HCT116 (cell line): ENCODE measurements around the gene KREMEN2. TPM values are rescaled to one million over a fixed set of nuclear protein-coding genes. Genes with fewer than 3 reads are reported as not detected.

Experiments used
- ATAC-seq: fragments of 200-7000 bp; cut with Tn5 transposase; 2 replicates; pipeline ENCODE4 v1.9.1; 2020; ENCODE audit warnings: mild to moderate bottlenecking, moderate library complexity
- BruUV-seq: library from RNA; stranded (reverse); fragments of 400-500 nt; replicated peaks from 2 replicates; lab custom pipeline; 2021; lab: Mats Ljungman, UMichigan
- CTCF ChIA-PET: fragments of 300-600 bp; sonication (Branson Sonifier 250); formaldehyde crosslinking; loops from one replicate; lab custom pipeline; 2021; ENCODE audit warnings: antibody characterized with exemption; lab: Charles Lee
- POLR2A ChIA-PET: fragments of 300-600, 350-600 bp; sonication (Branson Sonifier 250); formaldehyde crosslinking; loops from one replicate; lab custom pipeline; 2021; ENCODE audit warnings: antibody characterized with exemption; lab: Charles Lee
- RAD21 ChIA-PET, 2 experiments: fragments of 300-600 bp; sonication (Branson Sonifier 250); formaldehyde crosslinking; loops; one replicate each; lab custom pipeline; 2023; ENCODE audit warnings: low total read pairs in 2 of 2; ENCODE audit not compliant: uncharacterized antibody in 2 of 2, unreplicated experiment in 2 of 2, low non-redundant PET in 1 of 2; lab: Charles Lee
- DNase-seq: peaks from one replicate; pipeline ENCODE4 v3.0.0-alpha.2; 2010; ENCODE audit warnings: low read depth, low spot score
- H2AFZ ChIP-seq: fragments of 200-600 bp; shearing (Covaris generic), sonication (generic); 2 replicates; pipeline ENCODE4 v1.6.1; 2017; ENCODE audit warnings: low read depth, mixed run types, mixed read lengths, antibody characterized with exemption, low read length; ENCODE audit not compliant: poor library complexity, severe bottlenecking
- H3K27ac ChIP-seq: 2 replicates; pipeline ENCODE4 v1.5.1; 2012; ENCODE audit warnings: low read depth, low read length
- H3K27me3 ChIP-seq: fragments of 200-600 bp; sonication (generic); 2 replicates; pipeline ENCODE4 v1.6.1; 2016; ENCODE audit warnings: mixed run types, low read length, mixed read lengths; ENCODE audit not compliant: insufficient read depth
- H3K36me3 ChIP-seq, 2 experiments: fragments of 200-500 bp in 1 of 2; fragments of 200-600 bp in 1 of 2; sonication (Bioruptor generic) in 1 of 2; sonication (generic) in 1 of 2; 2 replicates each; pipeline versions ENCODE4 v1.5.1 to v1.6.1; 2014 to 2016; ENCODE audit warnings: low read length in 2 of 2, inconsistent platforms in 1 of 2, mixed read lengths in 1 of 2, mixed run types in 1 of 2; ENCODE audit not compliant: insufficient read depth in 2 of 2, control insufficient read depth in 1 of 2
- H3K4me1 ChIP-seq, 2 experiments: fragments of 200-600 bp in 1 of 2; sonication (generic) in 1 of 2; 2 replicates each; pipeline versions ENCODE4 v1.5.1 to v1.6.1; 2012 to 2017; ENCODE audit warnings: low read length in 2 of 2, inconsistent platforms in 1 of 2, mild to moderate bottlenecking in 1 of 2, mixed read lengths in 1 of 2, mixed run types in 1 of 2, moderate library complexity in 1 of 2; ENCODE audit not compliant: insufficient read depth in 2 of 2, control insufficient read depth in 1 of 2
- H3K4me2 ChIP-seq: fragments of 200-600 bp; sonication (generic); 2 replicates; pipeline ENCODE4 v1.6.1; 2017; ENCODE audit warnings: mixed run types, low read length, mixed read lengths
- H3K4me3 ChIP-seq, 2 experiments: fragments of 200-600 bp in 1 of 2; sonication (generic) in 1 of 2; replicated peaks in 1 of 2; 2 replicates each; pipeline ENCODE4 v1.5.1; 2011 to 2016; ENCODE audit warnings: low read length in 2 of 2, control low read depth in 1 of 2, low read depth in 1 of 2, mild to moderate bottlenecking in 1 of 2, mixed read lengths in 1 of 2, mixed run types in 1 of 2
- H3K79me2 ChIP-seq: fragments of 200-600 bp; sonication (generic); 2 replicates; pipeline ENCODE4 v1.6.1; 2017; ENCODE audit warnings: mild to moderate bottlenecking, mixed run types, low read length, moderate library complexity, mixed read lengths; ENCODE audit not compliant: insufficient read depth
- H3K9ac ChIP-seq: fragments of 200-600 bp; sonication (generic); 2 replicates; pipeline ENCODE4 v1.6.1; 2016; ENCODE audit warnings: low read length, mixed read lengths
- H3K9me2 ChIP-seq: fragments of 200-600 bp; sonication (generic), shearing (Covaris generic); 2 replicates; pipeline ENCODE4 v1.6.1; 2017; ENCODE audit warnings: mixed run types, mild to moderate bottlenecking, moderate library complexity; ENCODE audit not compliant: insufficient read depth
- H3K9me3 ChIP-seq, 2 experiments: fragments of 200-500 bp in 1 of 2; fragments of 200-600 bp in 1 of 2; sonication (Bioruptor generic) in 1 of 2; sonication (generic) in 1 of 2; 2 replicates each; pipeline ENCODE4 v1.6.1; 2014 to 2017; ENCODE audit warnings: low read length in 2 of 2, mixed read lengths in 2 of 2, inconsistent platforms in 1 of 2, low read depth in 1 of 2, mild to moderate bottlenecking in 1 of 2, mixed run types in 1 of 2, moderate library complexity in 1 of 2; ENCODE audit not compliant: control insufficient read depth in 1 of 2, insufficient read depth in 1 of 2
- H4K20me1 ChIP-seq: fragments of 200-600 bp; sonication (generic), shearing (Covaris generic); 2 replicates; pipeline ENCODE4 v1.6.1; 2017; ENCODE audit warnings: mixed run types, mild to moderate bottlenecking, moderate library complexity; ENCODE audit not compliant: insufficient read depth
- CBX3 ChIP-seq: IDR thresholded peaks from 2 replicates; pipeline ENCODE4 v1.6.1; 2012; ENCODE audit warnings: low read depth
- CEBPB ChIP-seq: IDR thresholded peaks from 2 replicates; pipeline ENCODE4 v1.6.1; 2012; ENCODE audit warnings: low read depth
- EGR1 ChIP-seq: IDR thresholded peaks from 2 replicates; pipeline ENCODE4 v1.6.1; 2012; ENCODE audit warnings: low read depth
- ELF1 ChIP-seq: IDR thresholded peaks from 2 replicates; pipeline ENCODE4 v1.6.1; 2012; ENCODE audit warnings: low read depth, borderline replicate concordance
- EZH2 ChIP-seq: fragments of 200-600 bp; sonication (generic); IDR thresholded peaks from 2 replicates; pipeline ENCODE4 v1.6.1; 2017; ENCODE audit warnings: antibody characterized with exemption, mixed run types
- FOSL1 ChIP-seq: IDR thresholded peaks from 2 replicates; pipeline ENCODE4 v1.6.1; 2012; ENCODE audit warnings: low read depth
- JUND ChIP-seq: IDR thresholded peaks from 2 replicates; pipeline ENCODE4 v1.6.1; 2012
- POLR2A ChIP-seq: IDR thresholded peaks from 2 replicates; pipeline ENCODE4 v1.7.0; 2011; ENCODE audit warnings: borderline replicate concordance; ENCODE audit not compliant: insufficient read depth, insufficient read length; ENCODE audit errors: extremely low read depth
- POLR2AphosphoS5 ChIP-seq: IDR thresholded peaks from 2 replicates; pipeline ENCODE4 v1.6.1; 2011; ENCODE audit warnings: mild to moderate bottlenecking, low read depth, low read length, moderate library complexity
- RAD21 ChIP-seq: IDR thresholded peaks from 2 replicates; pipeline ENCODE4 v1.6.1; 2012; ENCODE audit warnings: low read depth, mild to moderate bottlenecking
- SIN3A ChIP-seq: IDR thresholded peaks from 2 replicates; pipeline ENCODE4 v1.6.1; 2012; ENCODE audit warnings: low read depth
- SP1 ChIP-seq: IDR thresholded peaks from 2 replicates; pipeline ENCODE4 v1.6.1; 2012; ENCODE audit warnings: low read depth
- SRF ChIP-seq: IDR thresholded peaks from 2 replicates; pipeline ENCODE4 v1.6.1; 2012; ENCODE audit warnings: low read depth
- ZFX ChIP-seq: fragments of 450-650 bp; IDR thresholded peaks from 2 replicates; pipeline ENCODE4 v1.6.1; 2017
- intact Hi-C: fragments of 100-400 bp; cut with micrococcal nuclease; formaldehyde crosslinking; loops from 2 replicates; pipeline ENCODE4 v1.10.0; 2022
- total RNA-seq: library from RNA; stranded (reverse); gene quantifications from one replicate; pipeline ENCODE4 v1.2.1, GENCODE V29; 2021; ENCODE audit not compliant: unreplicated experiment
- TF ChIP-seq, protein P1 (sequence below): IDR thresholded peaks from 2 replicates; pipeline ENCODE4 v1.6.1; 2012; ENCODE audit warnings: low read depth
- TF ChIP-seq, protein P2 (sequence below), 3 experiments: fragments of 200-600 bp in 1 of 3; sonication (generic) in 1 of 3; IDR thresholded peaks in 2 of 3; conservative IDR thresholded peaks in 1 of 3; 2 replicates each; pipeline ENCODE4 v1.5.1; 2012 to 2017; ENCODE audit warnings: low read depth in 2 of 3, low read length in 2 of 3, antibody characterized with exemption in 1 of 3, borderline replicate concordance in 1 of 3, control low read depth in 1 of 3, mild to moderate bottlenecking in 1 of 3, mixed read lengths in 1 of 3, mixed run types in 1 of 3, moderate library complexity in 1 of 3; ENCODE audit not compliant: insufficient read depth in 1 of 3

Gene KREMEN2
- total RNA-seq, 1 experiment from 2014 or later, result 14.1 TPM

DNA sequence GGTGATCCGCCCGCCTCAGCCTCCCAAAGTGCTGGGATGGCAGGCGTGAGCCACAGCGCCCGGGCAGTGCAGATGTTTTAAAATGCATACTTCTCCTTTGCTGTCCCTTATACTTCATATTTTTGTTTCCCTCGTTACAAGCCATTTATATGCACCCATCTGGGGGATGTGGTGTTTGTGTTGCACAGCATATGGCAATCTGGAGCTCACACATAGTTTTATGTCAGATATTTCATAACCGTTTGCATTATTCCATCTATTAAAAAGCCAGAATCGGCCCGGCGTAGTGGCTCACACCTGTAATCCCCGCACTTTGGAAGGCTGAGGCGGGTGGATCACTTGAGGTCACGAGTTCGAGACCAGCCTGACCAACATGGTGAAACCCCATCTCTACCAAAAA, 40.6 kb upstream of the KREMEN2 start:
- Histone ChIP-seq H4K20me1 (no peaks in the 10 kb centered on the region), H3K4me1 (peaks cover 0 to 17% of the 10 kb centered on the region in 2 experiments; a peak in 3 of 4 replicates), H2AFZ (no peak overlapping the region), H3K36me3 (peaks cover 2 to 4% of the 10 kb centered on the region in 2 experiments; a peak in 2 of 4 replicates), H3K27ac (no peak overlapping the region), H3K4me2 (no peak overlapping the region), H3K27me3 (no peaks in the 10 kb centered on the region), H3K4me3 (no peak overlapping the region), H3K9me2 (no peaks in the 10 kb centered on the region), H3K9me3 (no peaks in the 10 kb centered on the region), H3K79me2 (peaks cover 20% of the 10 kb centered on the region), H3K9ac (no peak overlapping the region)
- ChIA-PET CTCF (no interaction called here), POLR2A (no interaction called here), RAD21 (no interaction called here)
- no TSS peak for BruUV-seq
- no peak for DNase-seq
- intact Hi-C loops, result no loop called here
- TF ChIP-seq EZH2, result no peak
- TF ChIP-seq CBX3, result no peak
- no peak for TF ChIP-seq SP1
- TF ChIP-seq CEBPB, result no peak
- ATAC-seq, result no peak

DNA sequence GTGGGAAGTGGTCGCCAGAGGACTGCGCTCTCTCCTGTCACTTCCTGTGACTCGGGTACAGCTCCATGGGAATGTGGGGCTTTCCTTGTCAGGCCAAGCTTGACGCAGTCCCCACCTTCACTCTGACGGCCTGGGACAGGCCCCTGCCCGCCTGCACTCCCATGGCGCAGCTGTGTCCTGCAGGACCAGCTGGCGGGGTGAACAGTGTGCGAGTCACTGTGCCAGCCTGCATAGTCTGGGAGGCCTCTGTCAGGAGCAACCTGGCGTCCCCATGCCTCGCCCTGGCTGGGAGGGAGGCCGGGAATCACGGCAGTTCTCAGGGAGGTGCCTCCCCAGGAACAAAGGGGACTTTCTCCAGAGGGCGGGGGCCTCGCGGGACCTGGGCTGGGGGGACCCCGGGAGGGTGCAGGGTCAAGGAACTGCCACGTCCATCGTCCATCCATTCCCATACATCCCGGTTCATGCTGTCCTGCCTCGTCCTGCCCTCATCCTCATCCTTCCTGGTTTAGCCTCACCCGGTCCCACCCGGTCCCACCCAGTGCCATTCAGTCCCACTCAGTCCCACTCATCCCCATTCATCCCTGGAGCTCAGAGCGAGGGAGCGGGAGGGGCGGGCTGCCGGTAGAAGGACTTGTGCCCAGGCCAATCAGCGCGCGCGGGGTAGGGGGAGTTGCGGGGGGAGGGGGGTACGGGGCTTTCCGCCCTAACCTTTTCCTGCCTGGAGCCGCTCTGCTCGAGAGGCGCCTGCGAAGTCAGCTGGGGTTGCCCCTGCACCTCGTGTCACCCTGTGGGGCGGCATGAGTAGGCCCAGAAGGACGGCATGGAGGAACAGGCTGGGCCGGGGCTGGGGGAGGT, 38.9 kb upstream of the KREMEN2 start:
- Histone ChIP-seq H3K27ac (no peak overlapping the region), H3K36me3 (peaks cover 2 to 4% of the 10 kb centered on the region in 2 experiments; a peak in 2 of 4 replicates), H2AFZ (no peak overlapping the region), H3K4me2 (no peak overlapping the region), H3K4me3 (no peak overlapping the region), H4K20me1 (no peaks in the 10 kb centered on the region), H3K27me3 (no peaks in the 10 kb centered on the region), H3K79me2 (peaks cover 21% of the 10 kb centered on the region), H3K9ac (no peak overlapping the region), H3K9me2 (no peaks in the 10 kb centered on the region), H3K9me3 (no peaks in the 10 kb centered on the region), H3K4me1 (peaks cover 0 to 11% of the 10 kb centered on the region in 2 experiments; a peak in 3 of 4 replicates)
- no TSS peak for BruUV-seq
- ATAC-seq (no peak), DNase-seq (no peak)
- intact Hi-C loops, result no loop called here
- TF ChIP-seq ELF1, result no peak
- no peak for TF ChIP-seq JUND
- TF ChIP-seq FOSL1, result no peak
- no peak for TF ChIP-seq SRF
- TF ChIP-seq SIN3A, result no peak
- TF ChIP-seq, protein P1, sequence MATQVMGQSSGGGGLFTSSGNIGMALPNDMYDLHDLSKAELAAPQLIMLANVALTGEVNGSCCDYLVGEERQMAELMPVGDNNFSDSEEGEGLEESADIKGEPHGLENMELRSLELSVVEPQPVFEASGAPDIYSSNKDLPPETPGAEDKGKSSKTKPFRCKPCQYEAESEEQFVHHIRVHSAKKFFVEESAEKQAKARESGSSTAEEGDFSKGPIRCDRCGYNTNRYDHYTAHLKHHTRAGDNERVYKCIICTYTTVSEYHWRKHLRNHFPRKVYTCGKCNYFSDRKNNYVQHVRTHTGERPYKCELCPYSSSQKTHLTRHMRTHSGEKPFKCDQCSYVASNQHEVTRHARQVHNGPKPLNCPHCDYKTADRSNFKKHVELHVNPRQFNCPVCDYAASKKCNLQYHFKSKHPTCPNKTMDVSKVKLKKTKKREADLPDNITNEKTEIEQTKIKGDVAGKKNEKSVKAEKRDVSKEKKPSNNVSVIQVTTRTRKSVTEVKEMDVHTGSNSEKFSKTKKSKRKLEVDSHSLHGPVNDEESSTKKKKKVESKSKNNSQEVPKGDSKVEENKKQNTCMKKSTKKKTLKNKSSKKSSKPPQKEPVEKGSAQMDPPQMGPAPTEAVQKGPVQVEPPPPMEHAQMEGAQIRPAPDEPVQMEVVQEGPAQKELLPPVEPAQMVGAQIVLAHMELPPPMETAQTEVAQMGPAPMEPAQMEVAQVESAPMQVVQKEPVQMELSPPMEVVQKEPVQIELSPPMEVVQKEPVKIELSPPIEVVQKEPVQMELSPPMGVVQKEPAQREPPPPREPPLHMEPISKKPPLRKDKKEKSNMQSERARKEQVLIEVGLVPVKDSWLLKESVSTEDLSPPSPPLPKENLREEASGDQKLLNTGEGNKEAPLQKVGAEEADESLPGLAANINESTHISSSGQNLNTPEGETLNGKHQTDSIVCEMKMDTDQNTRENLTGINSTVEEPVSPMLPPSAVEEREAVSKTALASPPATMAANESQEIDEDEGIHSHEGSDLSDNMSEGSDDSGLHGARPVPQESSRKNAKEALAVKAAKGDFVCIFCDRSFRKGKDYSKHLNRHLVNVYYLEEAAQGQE, result no peak
- TF ChIP-seq, protein P2, sequence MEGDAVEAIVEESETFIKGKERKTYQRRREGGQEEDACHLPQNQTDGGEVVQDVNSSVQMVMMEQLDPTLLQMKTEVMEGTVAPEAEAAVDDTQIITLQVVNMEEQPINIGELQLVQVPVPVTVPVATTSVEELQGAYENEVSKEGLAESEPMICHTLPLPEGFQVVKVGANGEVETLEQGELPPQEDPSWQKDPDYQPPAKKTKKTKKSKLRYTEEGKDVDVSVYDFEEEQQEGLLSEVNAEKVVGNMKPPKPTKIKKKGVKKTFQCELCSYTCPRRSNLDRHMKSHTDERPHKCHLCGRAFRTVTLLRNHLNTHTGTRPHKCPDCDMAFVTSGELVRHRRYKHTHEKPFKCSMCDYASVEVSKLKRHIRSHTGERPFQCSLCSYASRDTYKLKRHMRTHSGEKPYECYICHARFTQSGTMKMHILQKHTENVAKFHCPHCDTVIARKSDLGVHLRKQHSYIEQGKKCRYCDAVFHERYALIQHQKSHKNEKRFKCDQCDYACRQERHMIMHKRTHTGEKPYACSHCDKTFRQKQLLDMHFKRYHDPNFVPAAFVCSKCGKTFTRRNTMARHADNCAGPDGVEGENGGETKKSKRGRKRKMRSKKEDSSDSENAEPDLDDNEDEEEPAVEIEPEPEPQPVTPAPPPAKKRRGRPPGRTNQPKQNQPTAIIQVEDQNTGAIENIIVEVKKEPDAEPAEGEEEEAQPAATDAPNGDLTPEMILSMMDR (IDR thresholded peaks at IDR 0.05 in 2 of 3, conservative IDR thresholded peaks at IDR 0.05 in 1 of 3; ENCODE audit: borderline replicate concordance in 1 of 3, insufficient read depth in 1 of 3, low read depth in 2 of 3, low read length in 2 of 3), result no peak
- no peak for TF ChIP-seq POLR2AphosphoS5
- no peak for TF ChIP-seq RAD21
- no peak for TF ChIP-seq ZFX
- no peak for TF ChIP-seq CEBPB
- TF ChIP-seq EGR1, result no peak
- no peak for TF ChIP-seq POLR2A
- TF ChIP-seq SP1, result no peak
- ChIA-PET CTCF (no interaction called here), POLR2A (interaction anchor here (0.5 kb wide), 1 partner anchor 16 kb away, joined by 3 read pairs; no protein-coding TSS in a partner anchor), RAD21 (no interaction called here)
